ENCODE measurements around the gene ATRN.
"Not testable (repeated sequence)": the region's sequence is repeated elsewhere in the genome, so short reads cannot be mapped to it uniquely, and the experiment has no call there.

The ATRN gene

DNA sequence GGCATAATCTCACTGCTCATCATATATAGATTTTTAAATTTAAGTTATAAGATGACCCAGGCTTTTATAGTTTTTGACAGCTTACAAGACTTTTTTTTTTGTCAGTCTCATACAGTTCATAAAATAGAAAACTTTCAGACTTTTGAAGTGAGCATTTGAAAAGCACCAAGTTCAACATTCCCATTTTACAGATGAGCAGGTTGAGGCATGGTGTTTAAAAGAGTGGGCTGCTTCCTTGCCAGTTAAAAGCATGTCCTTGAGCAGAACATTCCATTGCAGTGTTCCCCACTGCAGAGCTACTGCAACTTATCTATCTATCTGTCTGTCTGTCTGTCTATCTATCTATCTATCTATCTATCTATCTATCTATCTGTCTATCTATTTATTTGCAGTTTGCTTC is 105.5 kb downstream of the ATRN start:
- no peak for DNase-seq

DNA sequence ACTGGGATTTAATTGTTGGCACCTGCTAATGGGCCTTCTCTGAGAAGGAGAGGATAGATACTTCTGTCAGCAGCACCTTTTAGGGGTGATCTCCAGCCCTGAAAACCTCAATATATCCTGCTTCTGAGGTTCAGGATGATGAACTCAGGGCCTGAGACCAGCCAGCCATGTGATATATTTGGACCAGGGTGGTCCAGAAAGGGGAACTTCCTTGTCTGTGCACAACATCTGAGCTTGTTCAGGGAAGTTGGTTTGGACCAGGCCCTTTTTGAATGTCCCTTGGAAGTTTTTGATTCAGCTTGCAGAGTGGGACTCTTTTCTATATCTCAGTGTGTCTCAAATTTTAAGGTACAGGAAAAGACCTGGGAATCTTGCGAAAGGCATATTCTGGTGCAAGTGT is 106.5 kb downstream of the ATRN start:
- no peak for DNase-seq

DNA sequence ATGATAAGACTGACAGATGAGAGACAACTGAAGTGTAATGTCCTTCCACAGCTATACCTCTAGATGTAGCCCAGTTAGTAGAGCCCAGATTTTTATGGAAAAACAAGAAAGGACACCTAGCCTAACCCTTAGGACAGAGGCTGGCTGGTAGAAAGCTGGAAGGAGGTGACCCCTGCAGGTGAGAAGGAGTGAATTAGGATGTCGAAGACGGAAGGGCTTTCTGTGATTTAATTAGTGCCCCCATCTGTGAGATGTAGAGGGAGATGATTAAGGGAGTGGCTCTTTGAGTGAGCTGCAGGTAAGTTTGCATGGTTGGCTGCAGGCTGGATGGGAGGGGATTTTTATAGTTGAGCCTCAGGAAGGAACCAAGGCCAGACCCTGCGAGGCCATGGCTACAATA is 109.6 kb downstream of the ATRN start:
- DNase-seq = no peak

DNA sequence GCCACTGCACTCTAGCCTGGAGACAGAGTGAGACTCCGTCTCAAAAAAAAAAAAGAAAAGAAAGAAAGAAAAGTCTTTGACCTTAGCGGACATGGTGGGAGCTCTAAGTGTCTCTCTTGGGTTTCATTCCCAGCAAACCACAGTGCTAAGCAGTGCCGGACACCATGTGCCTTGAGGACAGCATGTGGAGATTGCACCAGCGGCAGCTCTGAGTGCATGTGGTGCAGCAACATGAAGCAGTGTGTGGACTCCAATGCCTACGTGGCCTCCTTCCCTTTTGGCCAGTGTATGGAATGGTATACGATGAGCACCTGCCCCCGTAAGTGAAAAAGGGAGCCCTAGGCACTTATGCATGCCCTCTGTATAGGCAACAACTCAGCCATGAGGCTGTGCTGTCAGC is 112.9 kb downstream of the ATRN start:
- no peak for DNase-seq

DNA sequence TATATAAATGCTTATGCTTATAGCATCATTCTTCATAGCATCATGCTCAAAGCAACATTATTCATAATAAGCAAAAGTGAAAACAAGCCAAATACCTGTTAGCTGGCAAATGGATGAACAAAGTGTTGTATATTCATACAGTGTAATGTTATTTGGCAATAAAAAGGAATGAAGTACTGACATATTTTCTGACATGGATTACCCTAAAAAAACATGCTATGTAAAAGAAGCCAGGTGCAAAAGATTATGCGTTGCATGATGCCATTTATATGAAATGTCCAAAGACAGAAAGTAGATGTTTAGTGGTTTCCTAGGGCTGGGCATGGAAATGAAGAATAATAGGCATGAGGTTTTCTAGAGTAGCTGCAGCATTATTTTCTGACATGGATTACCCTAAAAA is 115.3 kb downstream of the ATRN start:
- DNase-seq = no peak

DNA sequence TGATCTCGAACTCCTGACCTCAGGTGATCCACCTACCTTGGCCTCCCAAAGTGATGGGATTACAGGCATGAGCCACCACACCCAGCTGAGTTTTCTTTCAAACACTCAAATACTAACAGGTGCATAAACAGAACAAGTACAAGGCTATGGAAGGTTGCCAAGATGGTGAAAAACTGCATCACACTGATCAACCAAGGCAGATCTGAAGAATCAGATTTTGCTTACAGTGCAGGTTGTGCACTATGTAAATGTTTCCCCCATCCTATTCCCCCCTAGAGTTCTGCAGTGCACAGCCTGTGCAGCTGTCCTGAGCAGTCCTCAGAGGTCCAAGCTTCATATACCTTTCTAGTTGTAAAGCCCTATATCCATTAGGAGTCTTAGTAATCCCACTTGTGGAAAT is 119.3 kb downstream of the ATRN start:
- DNase-seq = no peak

DNA sequence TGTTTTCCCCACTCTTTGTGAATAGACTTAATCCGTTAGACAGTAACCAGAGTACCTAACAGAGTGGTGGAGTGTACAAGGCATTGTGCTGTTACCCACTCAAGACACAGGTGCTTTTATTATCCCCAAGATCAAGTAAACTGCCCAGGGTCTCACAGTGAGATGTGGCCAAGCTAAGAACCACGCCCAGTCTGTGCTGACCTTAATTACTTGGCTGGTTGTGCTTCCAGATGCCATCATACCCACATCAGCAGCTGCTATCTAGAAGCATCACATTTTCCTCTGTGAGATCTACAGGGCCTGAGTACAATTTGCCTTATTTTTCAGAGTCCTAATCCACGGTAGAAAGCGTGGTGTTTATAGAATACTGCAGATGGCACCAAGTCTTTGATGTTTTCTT is 122.1 kb downstream of the ATRN start:
- no peak for DNase-seq

DNA sequence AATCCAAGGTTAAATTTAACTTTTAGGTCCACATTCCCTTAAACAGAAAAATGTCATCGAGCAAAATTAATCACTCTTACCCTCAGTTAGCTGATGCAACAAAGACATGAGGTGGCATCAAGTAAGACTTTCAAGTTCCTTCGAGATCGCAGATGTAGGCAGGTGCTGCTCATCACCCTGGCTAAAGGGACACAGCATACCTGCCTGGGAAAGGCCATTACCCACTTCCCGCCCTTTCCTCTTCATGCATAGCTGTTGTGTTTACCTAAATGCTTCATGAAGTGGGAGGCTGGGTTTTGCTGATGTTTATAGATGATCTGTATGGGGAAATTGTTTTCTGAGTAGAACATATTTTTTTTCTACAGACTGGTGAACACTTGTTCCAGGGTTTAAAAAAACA is 124.7 kb downstream of the ATRN start:
- DNase-seq = no peak

DNA sequence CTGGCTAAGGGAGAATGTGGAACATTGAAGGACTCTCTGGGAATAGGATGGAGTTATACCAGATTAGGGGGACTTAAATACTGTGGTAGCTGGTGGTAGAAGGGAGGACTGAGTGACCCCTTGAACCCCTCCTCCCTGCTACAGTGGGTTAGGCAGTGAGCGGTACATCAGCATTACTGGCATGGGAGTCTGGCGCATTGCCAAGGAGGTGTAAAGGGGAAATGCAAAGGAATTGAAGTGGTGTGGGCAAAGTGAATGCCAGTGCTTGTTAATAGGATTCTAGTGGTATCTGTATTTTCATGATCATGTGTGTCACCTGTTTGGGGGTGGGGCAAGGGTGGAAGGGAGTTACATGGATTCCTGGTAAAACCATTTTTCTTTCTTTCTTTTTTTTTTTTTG is 132.3 kb downstream of the ATRN start:
- no peak for DNase-seq

DNA sequence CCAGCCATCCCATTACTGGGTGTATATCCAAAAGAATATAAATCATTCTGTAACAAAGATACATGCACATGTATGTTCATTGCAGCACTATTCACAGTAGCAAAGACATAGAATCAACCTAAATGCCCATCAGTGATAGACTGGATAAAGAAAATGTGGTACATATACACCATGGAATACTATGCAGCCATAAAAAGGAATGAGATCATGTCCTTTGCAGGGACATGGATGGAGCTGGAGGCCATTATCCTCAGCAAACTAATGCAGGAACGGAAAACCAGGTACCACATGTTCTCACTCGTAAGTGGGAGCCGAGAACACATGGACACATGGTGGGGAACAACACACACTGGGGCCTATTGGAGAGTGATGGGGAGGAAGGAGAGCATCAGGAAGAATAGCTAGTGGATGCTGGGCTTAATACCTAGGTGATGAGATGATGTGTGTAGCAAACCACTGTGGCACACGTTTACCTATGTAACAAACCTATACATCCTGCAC is 134.6 kb downstream of the ATRN start:
- not testable (repeated sequence) for DNase-seq

DNA sequence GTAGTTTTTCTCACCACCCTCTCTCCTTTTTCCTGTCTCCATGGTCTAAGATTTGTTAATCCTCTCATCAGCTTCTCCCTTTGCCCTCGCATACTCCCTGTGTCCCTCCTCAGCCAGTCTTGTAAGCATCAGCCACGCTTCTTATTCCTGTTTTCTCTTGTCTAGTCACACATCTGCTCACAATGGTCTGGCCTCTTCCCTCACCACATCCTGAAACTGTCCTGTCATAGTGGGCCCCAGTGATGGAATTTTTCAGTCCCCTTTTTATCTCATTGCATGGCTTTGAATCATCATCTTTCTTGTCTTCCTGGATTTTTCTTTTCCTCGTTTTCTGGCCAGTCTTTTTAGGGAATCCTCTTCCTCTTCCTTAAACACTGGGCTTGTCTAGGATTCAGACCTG is 135.2 kb downstream of the ATRN start:
- DNase-seq = no peak

DNA sequence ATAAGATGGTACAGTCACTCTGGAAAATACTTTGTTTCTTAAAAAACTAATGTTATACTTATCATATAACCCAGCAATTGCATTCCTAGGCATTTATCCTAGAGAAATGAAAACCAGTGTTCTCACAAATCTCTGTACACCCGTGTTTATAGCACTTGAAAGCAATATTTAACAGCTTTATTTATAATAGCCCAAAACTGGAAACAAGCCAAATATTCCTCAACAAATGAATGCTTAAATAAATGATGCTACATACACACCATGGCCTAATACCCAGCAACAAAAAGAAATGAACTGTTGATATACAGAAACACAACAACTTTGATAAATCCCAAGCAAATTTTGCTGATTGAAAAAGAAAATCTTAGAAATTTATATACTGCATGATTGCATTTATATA is 141.1 kb downstream of the ATRN start:
- DNase-seq = no peak

DNA sequence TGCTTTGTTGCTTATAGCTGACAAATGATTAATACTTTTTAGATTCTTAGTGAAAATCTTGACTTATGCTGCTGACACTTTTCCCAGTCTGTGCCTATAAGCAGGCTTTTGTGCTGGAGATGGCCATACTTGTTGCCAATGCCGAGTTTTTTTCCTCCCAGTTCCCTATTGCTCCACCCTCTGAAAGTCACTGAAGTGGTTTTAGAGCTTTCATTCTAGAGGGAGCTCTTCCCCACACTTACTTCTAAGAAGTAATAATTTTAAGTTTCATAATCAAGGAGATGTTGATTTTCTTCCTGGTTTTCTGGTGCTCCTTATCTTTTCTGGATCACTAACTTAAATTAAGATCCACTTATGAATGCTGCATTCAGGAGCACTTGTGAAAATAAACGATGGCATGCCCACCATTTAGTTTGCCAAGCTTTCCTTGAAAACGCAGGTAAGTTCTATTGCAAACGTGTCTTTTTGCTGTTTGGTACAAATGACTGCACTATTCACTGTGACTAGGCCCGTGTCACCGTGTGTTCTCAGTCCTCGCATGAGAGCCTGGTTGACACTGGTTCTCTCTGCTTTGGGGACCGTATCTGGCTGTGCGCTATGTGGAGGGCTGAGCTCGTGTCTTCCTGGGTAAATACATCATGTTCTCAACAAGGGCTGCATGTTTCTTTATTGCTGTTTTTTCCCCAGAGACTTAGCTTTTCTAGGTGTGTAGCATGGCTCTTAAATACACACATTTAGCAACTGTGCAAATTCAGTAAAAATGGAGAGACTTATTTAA is 142.2 kb downstream of the ATRN start:
- DNase-seq = no peak

DNA sequence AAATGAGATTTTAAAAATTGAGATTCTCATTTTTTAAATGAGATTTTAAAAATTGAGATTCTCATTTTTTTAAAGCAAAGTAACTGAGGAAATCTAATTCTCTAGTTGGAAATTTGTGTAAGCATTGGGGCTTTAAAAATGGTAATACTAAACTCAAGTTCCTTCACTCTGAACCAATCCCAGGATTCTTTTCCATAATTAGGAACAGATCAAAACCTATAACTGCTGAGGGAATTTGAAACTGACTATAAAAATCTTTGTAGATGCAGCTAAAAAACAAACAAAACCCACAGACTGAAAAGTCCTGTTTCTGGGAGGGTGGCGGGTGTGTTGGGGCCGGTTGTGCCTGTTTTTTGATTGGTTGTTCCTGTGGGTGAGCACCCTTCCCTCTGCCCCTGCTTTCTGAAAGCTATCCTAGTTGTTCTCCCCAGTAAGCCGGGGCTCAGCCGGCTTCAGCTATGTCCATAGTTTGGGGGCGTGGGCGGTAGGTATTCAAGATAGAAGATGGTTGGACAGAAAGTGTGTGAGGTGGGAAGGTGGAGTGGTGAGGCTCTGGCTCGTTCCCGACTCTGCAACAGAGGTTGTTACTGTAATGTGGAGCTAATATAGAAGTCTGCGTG is 143.1 kb downstream of the ATRN start:
- DNase-seq = no peak

DNA sequence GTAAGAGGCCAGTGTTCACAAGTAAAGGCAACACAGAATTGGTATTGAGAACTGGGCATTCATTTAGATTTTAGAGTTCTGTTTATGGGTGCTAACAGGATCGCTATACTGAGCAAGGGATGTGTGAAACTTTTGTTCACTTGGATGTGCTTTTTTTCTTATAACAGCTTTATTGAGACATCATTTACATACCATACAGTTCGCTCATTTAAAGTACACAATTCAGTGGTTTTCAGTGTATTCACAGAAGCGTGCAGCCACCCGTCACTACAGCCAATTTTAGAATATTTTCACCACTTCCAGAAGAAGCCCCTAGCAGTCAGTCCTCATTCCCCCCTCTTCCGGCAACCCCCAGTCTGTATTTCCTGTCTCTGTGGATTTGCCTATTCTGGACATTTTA is 143.6 kb downstream of the ATRN start:
- no peak for DNase-seq

DNA sequence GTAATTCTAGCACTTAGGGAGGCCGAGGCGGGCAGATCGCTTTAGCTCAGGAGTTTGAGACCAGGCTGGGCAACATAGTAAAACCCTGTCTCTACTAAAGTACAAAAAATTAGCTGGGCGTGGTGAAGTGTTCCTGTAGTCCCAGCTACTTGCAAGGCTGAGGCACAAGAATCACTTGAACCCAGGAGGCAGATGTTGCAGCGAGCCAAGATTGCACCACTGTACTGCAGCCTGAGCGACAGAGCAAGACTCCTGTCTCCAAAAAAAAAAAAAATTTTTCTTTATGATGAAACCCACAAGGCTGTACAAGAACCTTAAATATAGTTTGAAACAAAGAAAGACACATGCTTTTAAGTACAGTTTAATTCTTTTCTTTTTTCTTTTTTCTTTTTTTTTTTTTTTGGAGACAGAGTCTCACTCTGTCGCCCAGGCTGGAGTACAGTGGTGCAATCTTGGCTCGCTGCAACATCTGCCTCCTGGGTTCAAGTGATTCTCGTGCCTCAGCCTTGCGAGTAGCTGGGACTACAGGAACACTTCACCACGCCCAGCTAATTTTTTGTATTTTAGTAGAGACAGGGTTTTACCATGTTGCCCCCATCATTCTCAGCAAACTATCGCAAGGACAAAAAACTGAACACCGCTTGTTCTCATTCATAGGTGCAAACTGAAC is 144.5 kb downstream of the ATRN start:
- not testable (repeated sequence) for DNase-seq

DNA sequence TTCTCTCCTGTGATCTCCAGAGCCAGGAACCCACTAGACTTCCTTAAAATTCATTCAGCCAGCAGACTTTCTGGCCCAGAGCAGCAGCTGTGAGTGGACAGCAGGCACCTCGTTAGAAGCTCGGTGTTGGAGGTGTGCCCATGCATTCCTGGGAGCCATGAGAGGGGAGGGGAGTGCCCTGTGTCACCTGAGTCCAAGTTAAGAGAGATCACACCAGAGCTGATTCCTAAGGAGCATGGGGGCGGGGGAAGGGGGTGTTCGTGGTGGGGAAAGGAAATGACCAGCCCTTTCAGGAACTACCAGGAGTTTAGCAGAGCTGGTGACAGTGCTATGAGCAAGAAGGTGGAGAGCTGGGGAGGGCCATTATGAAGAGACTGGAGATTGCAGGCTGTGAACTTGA is 145.4 kb downstream of the ATRN start:
- DNase-seq = no peak

DNA sequence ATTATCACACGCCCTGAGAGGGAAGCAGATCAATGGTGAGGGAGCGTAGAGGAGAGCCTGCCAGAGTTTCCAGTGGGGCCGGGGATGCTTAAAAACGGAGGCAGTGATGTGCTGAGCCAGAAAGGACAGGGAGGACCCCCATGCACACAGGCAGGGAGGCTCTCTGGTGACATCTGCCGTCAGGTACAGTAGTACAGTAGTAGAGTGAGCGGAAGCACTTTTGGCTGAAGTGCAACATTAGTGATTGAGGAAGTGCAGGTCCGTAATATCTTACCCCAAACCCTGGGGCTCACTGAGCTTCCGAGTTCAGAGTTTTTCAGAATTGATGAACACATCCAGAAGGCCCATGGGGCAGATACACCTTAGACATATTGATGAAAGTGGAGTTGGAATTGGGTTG is 150.3 kb downstream of the ATRN start:
- no peak for DNase-seq

DNA sequence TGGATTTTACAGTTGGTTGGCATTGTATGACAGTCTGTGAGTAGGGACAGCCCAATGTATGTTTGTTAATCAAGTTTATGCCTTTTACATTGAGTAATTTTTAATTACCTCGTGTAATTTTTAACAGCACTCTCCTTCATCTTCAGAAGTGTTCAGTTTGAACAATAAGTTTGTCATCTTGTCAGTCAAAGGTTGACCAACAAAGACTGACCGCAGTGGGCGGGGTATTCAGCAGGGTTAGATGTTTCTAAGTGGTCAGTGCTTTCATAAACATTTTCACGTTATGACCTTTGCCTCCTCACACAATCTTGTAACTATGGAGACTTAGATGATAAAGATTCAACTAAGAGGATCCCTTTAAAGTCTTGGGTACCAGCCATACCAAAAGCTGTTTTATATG is 151.6 kb downstream of the ATRN start:
- no peak for DNase-seq

DNA sequence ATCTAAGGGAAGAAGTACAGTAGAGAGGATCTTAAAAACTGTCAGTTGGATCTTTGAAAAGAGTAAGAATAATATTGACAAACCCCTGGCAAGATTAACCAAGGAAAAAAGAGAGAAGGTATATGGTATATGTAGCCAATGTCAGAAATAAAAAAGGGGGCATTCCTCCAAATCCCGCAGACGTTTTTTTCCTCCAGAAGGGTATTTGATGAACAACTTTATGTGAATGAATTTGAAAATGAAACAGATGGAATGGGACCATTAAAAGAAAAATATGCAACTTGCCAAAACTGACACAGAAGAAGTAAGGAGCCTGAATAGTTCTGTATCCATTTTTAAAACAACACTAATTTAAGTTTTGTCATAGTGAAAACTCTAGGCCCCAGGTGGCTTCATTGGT is 156.7 kb downstream of the ATRN start:
- no peak for DNase-seq

DNA sequence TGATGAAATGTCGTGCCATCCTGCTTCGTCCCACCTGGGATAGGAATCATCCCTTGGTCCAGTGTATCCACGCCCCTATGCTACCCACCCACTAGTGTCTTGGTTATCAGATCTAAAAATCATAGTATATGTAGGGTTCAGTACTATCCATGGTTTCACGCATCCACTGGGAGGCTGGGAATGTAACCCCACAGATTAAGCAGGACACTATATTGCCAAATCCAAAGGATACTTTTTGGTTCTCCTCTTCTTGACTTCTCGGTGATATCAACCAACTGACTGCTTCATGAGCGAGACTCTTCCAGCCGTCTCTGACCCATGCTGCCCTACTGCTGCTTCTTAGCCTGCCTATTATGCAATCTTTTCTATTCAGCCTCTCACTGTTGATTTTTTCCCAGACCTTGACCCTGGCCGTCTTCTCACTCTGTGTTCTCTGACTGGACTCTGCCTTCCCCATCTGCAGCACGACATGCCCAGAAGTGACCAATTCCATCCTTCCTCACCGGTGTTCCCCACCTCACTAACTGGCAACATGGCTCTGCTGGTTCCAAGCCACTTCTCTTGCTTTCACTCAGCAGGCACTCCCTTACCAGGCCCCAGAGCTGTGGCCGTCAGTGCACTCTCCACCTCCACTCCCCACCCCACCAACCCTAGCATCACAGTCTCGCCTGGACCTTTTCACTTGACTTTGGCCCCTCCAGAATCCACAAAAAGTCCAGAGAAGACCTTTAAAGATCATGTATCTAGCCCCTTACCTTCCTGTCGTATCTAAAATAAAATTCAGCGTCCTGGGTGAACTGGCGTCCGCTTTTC is 157.9 kb downstream of the ATRN start:
- DNase-seq = no peak

DNA sequence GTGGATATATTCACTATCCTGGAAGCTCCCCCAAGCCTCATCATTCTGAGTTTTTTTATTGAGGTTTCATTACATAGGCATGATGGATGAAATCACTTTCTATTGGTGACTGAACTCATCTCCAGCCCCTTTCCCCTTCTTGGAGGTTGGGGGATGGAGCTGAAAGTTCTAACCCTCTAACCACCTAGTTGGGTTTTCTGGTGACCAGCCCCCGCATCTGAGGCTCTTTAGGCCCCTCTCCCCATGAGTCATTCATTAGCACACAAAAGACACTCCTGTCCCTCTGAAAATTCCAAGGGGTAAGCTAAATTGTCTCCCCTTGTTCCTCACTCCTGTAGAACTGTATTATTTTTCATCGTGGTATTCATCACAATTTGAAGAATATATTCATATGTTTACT is 159.1 kb downstream of the ATRN start:
- no peak for DNase-seq

DNA sequence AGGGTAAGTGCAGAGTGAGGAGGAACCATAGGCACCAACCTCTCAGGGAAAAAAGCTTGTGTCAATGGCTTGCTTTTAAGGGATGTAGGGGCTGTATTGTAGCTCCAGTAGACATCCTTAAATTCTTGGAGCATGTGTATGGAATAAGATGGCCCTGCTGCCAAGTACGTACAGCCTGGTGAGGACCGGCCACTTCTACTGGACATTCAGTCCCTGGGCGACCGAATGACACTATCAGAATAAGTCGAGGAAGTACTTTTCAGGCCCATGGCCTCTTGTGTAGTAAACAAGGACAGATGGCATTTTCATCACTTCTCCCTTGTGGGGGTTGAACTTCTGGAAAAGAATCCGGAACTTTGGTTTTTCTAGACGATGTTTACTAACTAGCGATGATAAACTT is 159.6 kb downstream of the ATRN start:
- no peak for DNase-seq

Measured in activated CD4-positive, alpha-beta T cell treated with anti-CD3 and anti-CD28 coated beads, Interleukin-10, Interleukin-2, amounts not matched to agents 100 ng/mL and 50 ng/mL, durations not matched to agents 16 hours and 8 hours (primary cell).